Lower leg skin (tissue), 4 donors: ENCODE measurements around the gene ANKRD22. TPM values are rescaled to one million over a fixed set of nuclear protein-coding genes. Genes with fewer than 3 reads are reported as not detected.

Experiments
- DNase-seq, 2 donors: peaks; one replicate each; pipeline ENCODE4 v3.0.0-alpha.2; 2019; ENCODE audit warnings: low spot score in 2 of 2
- H3K4me3 ChIP-seq: fragments of 200-600 bp; sonication (generic); 2 replicates; pipeline ENCODE4 v1.5.1; 2017; ENCODE audit warnings: mild to moderate bottlenecking, low read depth; ENCODE audit not compliant: poor library complexity, severe bottlenecking
- CTCF ChIP-seq, 3 donors: fragments of 450-650 bp; IDR thresholded peaks; one replicate each; pipeline ENCODE4 v1.5.1; 2016; ENCODE audit warnings: antibody characterized with exemption in 3 of 3, mild to moderate bottlenecking in 3 of 3, moderate library complexity in 2 of 3
- POLR2A ChIP-seq, 2 donors: fragments of 450-650 bp; IDR thresholded peaks; one replicate each; pipeline ENCODE4 v1.6.1; 2016 to 2017; ENCODE audit warnings: antibody characterized with exemption in 2 of 2, mild to moderate bottlenecking in 1 of 2, moderate library complexity in 1 of 2
- WGBS, 2 donors: methylation state at CpG; one replicate each; pipeline ENCODE4 v1.1.5; 2018; 5-methylcytosine and 5-hydroxymethylcytosine counted together
- intact Hi-C: fragments of 100-400 bp; cut with DNase I; formaldehyde crosslinking; loops from one replicate; pipeline ENCODE4 v1.15.0; 2023; ENCODE audit warnings: low total_unique reads
- total RNA-seq, 4 donors: library from RNA; depleted of rRNA; stranded (reverse); fragments of >200 nt; gene quantifications; one replicate each; pipeline ENCODE4 v1.1.0, GENCODE V29; 2016

ANKRD22 gene
- total RNA-seq, 4 donors from 2014 or later, result 30.7 to 56.7 (median 35.4) TPM

GRCh38 chr10:88813200-88813599, 38.4 kb downstream of the ANKRD22 start:
- intact Hi-C loops, result no loop called here
- WGBS, 2 donors, result 88 to 92% methylated on average over 6 of the region's 6 CpGs
- DNase-seq, result no peak
- no peak for TF ChIP-seq POLR2A (IDR thresholded peaks at IDR 0.05)
- no peak for TF ChIP-seq CTCF (IDR thresholded peaks at IDR 0.05)
- no peak overlapping the region for H3K4me3 ChIP-seq

GRCh38 chr10:88810196-88810961, 41.3 kb downstream of the ANKRD22 start:
- intact Hi-C loops, result no loop called here
- DNase-seq, result no peak
- TF ChIP-seq POLR2A (IDR thresholded peaks at IDR 0.05) (no peak), CTCF (IDR thresholded peaks at IDR 0.05) (no peak)
- no peak overlapping the region for H3K4me3 ChIP-seq
- 35 to 44% methylated on average over 5 of the region's 5 CpGs for WGBS, 2 donors

DNA sequence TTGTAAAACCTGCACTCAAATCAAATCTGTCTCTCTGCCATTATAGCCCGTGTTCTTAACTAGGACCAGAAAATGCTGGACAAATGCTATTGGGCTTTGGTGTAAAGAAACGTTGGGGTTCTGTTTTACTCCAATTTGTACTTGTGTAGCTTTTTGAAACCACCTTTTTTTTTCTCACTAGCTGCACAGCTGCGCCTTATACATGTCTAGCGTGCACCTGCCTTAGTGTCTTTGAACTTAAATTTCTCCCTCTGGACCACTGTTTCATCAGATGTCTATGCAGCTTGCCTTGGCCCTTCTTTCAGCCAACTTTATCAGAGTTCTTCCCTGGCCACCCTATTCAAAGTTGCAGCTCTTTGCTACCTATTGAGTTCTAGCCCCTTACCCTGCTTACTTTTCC, 42.0 kb downstream of the ANKRD22 start:
- 71 to 73% methylated on average over 4 of the region's 4 CpGs for WGBS, 2 donors
- intact Hi-C loops, result no loop called here
- no peak overlapping the region for H3K4me3 ChIP-seq
- no peak for DNase-seq
- no peak for TF ChIP-seq CTCF (IDR thresholded peaks at IDR 0.05)
- TF ChIP-seq POLR2A (IDR thresholded peaks at IDR 0.05), result no peak

- H3K4me3 ChIP-seq, result no peak overlapping the region
- intact Hi-C loops, result no loop called here
- no peak for DNase-seq
- TF ChIP-seq CTCF (IDR thresholded peaks at IDR 0.05), result no peak
- no peak for TF ChIP-seq POLR2A (IDR thresholded peaks at IDR 0.05)
- WGBS, 2 donors, result 85% methylated on average over 3 of the region's 3 CpGs
These were observed 45.7 kb downstream of the ANKRD22 start for GRCh38 chr10:88805924-88806323.

GRCh38 chr10:88805361-88805760, 46.3 kb downstream of the ANKRD22 start:
- 46 to 53% methylated on average over 2 of the region's 2 CpGs for WGBS, 2 donors
- no peak overlapping the region for H3K4me3 ChIP-seq
- TF ChIP-seq CTCF (IDR thresholded peaks at IDR 0.05) (no peak), POLR2A (IDR thresholded peaks at IDR 0.05) (no peak)
- intact Hi-C loops, result no loop called here
- no peak for DNase-seq
